PC-3 (cell line): ENCODE measurements around the gene CFAP410. TPM values are rescaled to one million over a fixed set of nuclear protein-coding genes. Genes with fewer than 3 reads are reported as not detected.
A peak's percentile ranks its signal among the peaks of the same experiment; 100 is the strongest.

Experiments
- ATAC-seq: fragments of 200-7000 bp; cut with Tn5 transposase; 2 replicates; pipeline ENCODE4 v1.9.1; 2020; ENCODE audit warnings: mild to moderate bottlenecking, moderate library complexity
- BruUV-seq: library from RNA; stranded (reverse); fragments of 400-500 nt; replicated peaks from 2 replicates; lab custom pipeline; 2021; lab: Mats Ljungman, UMichigan
- CTCF ChIA-PET: fragments of 300-600 bp; sonication (Branson Sonifier 250); formaldehyde crosslinking; loops from one replicate; lab custom pipeline; 2022; ENCODE audit warnings: antibody characterized with exemption; lab: Charles Lee
- POLR2A ChIA-PET: fragments of 300-600 bp; sonication (Branson Sonifier 250); formaldehyde crosslinking; loops from one replicate; lab custom pipeline; 2022; ENCODE audit warnings: antibody characterized with exemption; ENCODE audit not compliant: unreplicated experiment; lab: Charles Lee
- DNase-seq: peaks from one replicate; pipeline ENCODE4 v3.0.0-alpha.2; 2015
- H2AFZ ChIP-seq: fragments of 300-600 bp; sonication (generic); 2 replicates; pipeline ENCODE4 v1.6.0; 2016; ENCODE audit warnings: antibody characterized with exemption, low read length
- H3F3A ChIP-seq: fragments of 300-600 bp; sonication (generic); one replicate; pipeline ENCODE4 v1.6.0; 2017; ENCODE audit warnings: antibody characterized with exemption, low read length, control low read depth, mild to moderate bottlenecking; ENCODE audit not compliant: unreplicated experiment
- H3K27ac ChIP-seq: fragments of 300-600 bp; sonication (generic); 2 replicates; pipeline ENCODE4 v1.5.1; 2016; ENCODE audit warnings: mild to moderate bottlenecking, low read length
- H3K27me3 ChIP-seq: fragments of 300-600 bp; sonication (generic); 2 replicates; pipeline ENCODE4 v1.6.1; 2016; ENCODE audit warnings: low read length, mixed read lengths
- H3K36me3 ChIP-seq: fragments of 300-600 bp; sonication (generic); 2 replicates; pipeline ENCODE4 v1.6.1; 2016; ENCODE audit warnings: low read depth, mixed run types, low read length, mixed read lengths
- H3K4me1 ChIP-seq: fragments of 300-600 bp; sonication (generic); 2 replicates; pipeline ENCODE4 v1.5.1; 2016; ENCODE audit warnings: low read length; ENCODE audit not compliant: insufficient read depth
- H3K4me2 ChIP-seq: fragments of 300-600 bp; sonication (generic); 2 replicates; pipeline ENCODE4 v1.6.0; 2016; ENCODE audit warnings: low read length
- H3K4me3 ChIP-seq: fragments of 300-600 bp; sonication (generic); 2 replicates; pipeline ENCODE4 v1.5.1; 2016; ENCODE audit warnings: mild to moderate bottlenecking, low read length, mixed read lengths
- H3K79me2 ChIP-seq: fragments of 300-600 bp; sonication (generic); 2 replicates; pipeline ENCODE4 v1.6.1; 2017; ENCODE audit warnings: low read length, mixed read lengths
- H3K9ac ChIP-seq: fragments of 300-600 bp; sonication (generic); 2 replicates; pipeline ENCODE4 v1.6.0; 2016; ENCODE audit warnings: mild to moderate bottlenecking, low read length
- H3K9me2 ChIP-seq: fragments of 300-600 bp; sonication (generic); replicated peaks from 2 replicates; pipeline ENCODE4 v1.6.1; 2016; ENCODE audit warnings: mixed run types, low read length, mixed read lengths
- H3K9me3 ChIP-seq: fragments of 300-600 bp; sonication (generic); 2 replicates; pipeline ENCODE4 v1.6.1; 2016; ENCODE audit warnings: low read length, mixed read lengths
- H4K20me1 ChIP-seq: fragments of 300-600 bp; sonication (generic); 2 replicates; pipeline ENCODE4 v1.6.1; 2016; ENCODE audit warnings: low read length, mixed read lengths
- EZH2 ChIP-seq: fragments of 300-600 bp; sonication (generic); IDR thresholded peaks from one replicate; pipeline ENCODE4 v1.6.1; 2017; ENCODE audit warnings: antibody characterized with exemption, mild to moderate bottlenecking, low read length; ENCODE audit not compliant: unreplicated experiment
- EZH2phosphoT487 ChIP-seq: fragments of 300-600 bp; sonication (generic); IDR thresholded peaks from 2 replicates; pipeline ENCODE4 v1.6.1; 2018; ENCODE audit warnings: mild to moderate bottlenecking, antibody characterized with exemption, low read length, borderline replicate concordance
- intact Hi-C: fragments of 100-400 bp; cut with micrococcal nuclease; formaldehyde crosslinking; loops from 2 replicates; pipeline ENCODE4 v1.9.0; 2023
- total RNA-seq: library from RNA; depleted of rRNA; stranded (reverse); fragments of >200 nt; gene quantifications from 2 replicates; pipeline ENCODE4 v1.2.3, GENCODE V29; 2014
- TF ChIP-seq, protein P1 (sequence below): fragments of 300-600 bp; sonication (generic); conservative IDR thresholded peaks from 2 replicates; pipeline ENCODE4 v1.5.1; 2017; ENCODE audit warnings: antibody characterized with exemption, low read depth, mild to moderate bottlenecking, low read length

CFAP410 gene
- total RNA-seq, 1 experiment from 2014 or later = 18.4 TPM

GRCh38 chr21:44368711-44369446, 29.7 kb upstream of the CFAP410 start:
- ChIA-PET POLR2A (interaction anchor here (0.5 kb wide), 1 partner anchor 30 kb away, joined by 3 read pairs; the partner anchor contains the start of gene CFAP410), CTCF (interaction anchor here (0.5 to 1.2 kb wide), 4 partner anchors 8 to 119 kb away, joined by 3 to 6 read pairs (median 4); no protein-coding TSS in a partner anchor)
- Histone ChIP-seq H3K9me2 (no peaks in the 10 kb centered on the region), H3K79me2 (no peaks in the 10 kb centered on the region), H3K9ac (no peak overlapping the region), H3F3A (no peaks in the 10 kb centered on the region), H3K4me2 (peak overlapping the region; percentile 19; the same call in 1 of the 2 replicates), H3K4me1 (peaks cover 10% of the 10 kb centered on the region), H2AFZ (no peak overlapping the region), H4K20me1 (no peaks in the 10 kb centered on the region), H3K4me3 (no peak overlapping the region), H3K36me3 (no peaks in the 10 kb centered on the region), H3K27ac (no peak overlapping the region), H3K27me3 (no peaks in the 10 kb centered on the region), H3K9me3 (no peaks in the 10 kb centered on the region)
- TF ChIP-seq, protein P1, sequence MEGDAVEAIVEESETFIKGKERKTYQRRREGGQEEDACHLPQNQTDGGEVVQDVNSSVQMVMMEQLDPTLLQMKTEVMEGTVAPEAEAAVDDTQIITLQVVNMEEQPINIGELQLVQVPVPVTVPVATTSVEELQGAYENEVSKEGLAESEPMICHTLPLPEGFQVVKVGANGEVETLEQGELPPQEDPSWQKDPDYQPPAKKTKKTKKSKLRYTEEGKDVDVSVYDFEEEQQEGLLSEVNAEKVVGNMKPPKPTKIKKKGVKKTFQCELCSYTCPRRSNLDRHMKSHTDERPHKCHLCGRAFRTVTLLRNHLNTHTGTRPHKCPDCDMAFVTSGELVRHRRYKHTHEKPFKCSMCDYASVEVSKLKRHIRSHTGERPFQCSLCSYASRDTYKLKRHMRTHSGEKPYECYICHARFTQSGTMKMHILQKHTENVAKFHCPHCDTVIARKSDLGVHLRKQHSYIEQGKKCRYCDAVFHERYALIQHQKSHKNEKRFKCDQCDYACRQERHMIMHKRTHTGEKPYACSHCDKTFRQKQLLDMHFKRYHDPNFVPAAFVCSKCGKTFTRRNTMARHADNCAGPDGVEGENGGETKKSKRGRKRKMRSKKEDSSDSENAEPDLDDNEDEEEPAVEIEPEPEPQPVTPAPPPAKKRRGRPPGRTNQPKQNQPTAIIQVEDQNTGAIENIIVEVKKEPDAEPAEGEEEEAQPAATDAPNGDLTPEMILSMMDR = peak; percentile 26; the same call in 1 of the 2 replicates
- no peak for TF ChIP-seq EZH2phosphoT487
- no peak for DNase-seq
- no TSS peak for BruUV-seq
- ATAC-seq = peak; percentile 52
- intact Hi-C loops = no loop called here

- H3K9me3 ChIP-seq = 0 out of 2 replicates have a peak, but pooled peaks cover 3% of the 10 kb centered on the region
These were observed 27.5 kb upstream of the CFAP410 start for GRCh38 chr21:44366586-44367211.

More at GRCh38 chr21:44366586-44367211, 27.5 kb upstream of the CFAP410 start:
- ChIA-PET POLR2A (no interaction called here), CTCF (no interaction called here)
- Histone ChIP-seq H3K36me3 (no peaks in the 10 kb centered on the region), H3K9ac (no peak overlapping the region), H3K9me2 (no peaks in the 10 kb centered on the region), H4K20me1 (no peaks in the 10 kb centered on the region), H3K27me3 (peaks cover 7% of the 10 kb centered on the region; the same call in 1 of the 2 replicates), H2AFZ (no peak overlapping the region), H3K4me3 (no peak overlapping the region), H3F3A (no peaks in the 10 kb centered on the region), H3K4me1 (peaks cover 10% of the 10 kb centered on the region), H3K4me2 (no peak overlapping the region), H3K27ac (no peak overlapping the region), H3K79me2 (no peaks in the 10 kb centered on the region)
- DNase-seq (no peak), ATAC-seq (no peak)
- intact Hi-C loops = no loop called here
- TF ChIP-seq EZH2 = no peak
- no peak for TF ChIP-seq EZH2phosphoT487
- TF ChIP-seq, protein P1 = no peak
- no TSS peak for BruUV-seq
